HepG2 (cell line): Measurements from ENCODE around the gene C9orf50. TPM values are rescaled to one million over a fixed set of nuclear protein-coding genes. Genes with fewer than 3 reads are reported as not detected.

ENCODE experiments used
- ATAC-seq: fragments of 200-7000 bp; cut with Tn5 transposase; 3 replicates; pipeline ENCODE4 v1.9.1; 2020; ENCODE audit warnings: mild to moderate bottlenecking, moderate library complexity
- BruUV-seq: library from RNA; stranded (reverse); fragments of 400-500 nt; replicated peaks from 2 replicates; lab custom pipeline; 2021; lab: Mats Ljungman, UMichigan
- CTCF ChIA-PET: fragments of 300-600 bp; formaldehyde crosslinking; extraction: SDS; loops from one replicate; lab custom pipeline; 2021; ENCODE audit warnings: low total read pairs, inconsistent platforms, low intra/inter-chr PET ratio; lab: Yijun Ruan, JAX
- POLR2A ChIA-PET: fragments of 350-600 bp; sonication (Branson Sonifier 250); formaldehyde crosslinking; loops from one replicate; lab custom pipeline; 2020; ENCODE audit warnings: antibody characterized with exemption, inconsistent platforms; lab: Yijun Ruan, JAX
- DNase-seq: peaks from one replicate; pipeline ENCODE4 v3.0.0-alpha.2; 2015; ENCODE audit warnings: low spot score
- FAIRE-seq: peaks from 3 replicates; lab custom pipeline; 2011; peaks lifted over from hg19 to GRCh38; lab: Jason Lieb, UNC
- H2AFZ ChIP-seq: one replicate; pipeline ENCODE4 v1.6.1; 2011; ENCODE audit warnings: low read length, inconsistent platforms
- H3K27ac ChIP-seq: fragments of 300-600 bp; 3 replicates; pipeline ENCODE4 v1.8.0; 2011; ENCODE audit warnings: mixed run types, mild to moderate bottlenecking, mixed read lengths, low read length, inconsistent platforms; ENCODE audit not compliant: insufficient read depth; ENCODE audit errors: extremely low read length
- H3K27me3 ChIP-seq, 2 experiments: fragments of 200-600 bp in 1 of 2; 2 replicates in 1 of 2; 3 replicates in 1 of 2; pipeline versions ENCODE4 v1.6.0 to v1.8.0; 2011; ENCODE audit warnings: low read length in 2 of 2, mild to moderate bottlenecking in 2 of 2, moderate library complexity in 2 of 2, inconsistent platforms in 1 of 2; ENCODE audit not compliant: insufficient read depth in 2 of 2, control insufficient read depth in 1 of 2
- H3K36me3 ChIP-seq, 2 experiments: fragments of 200-600 bp in 1 of 2; replicated peaks in 1 of 2; 2 replicates in 1 of 2; 3 replicates in 1 of 2; pipeline versions ENCODE4 v1.5.1 to v1.8.0; 2011; ENCODE audit warnings: low read length in 2 of 2, inconsistent platforms in 1 of 2; ENCODE audit not compliant: insufficient read depth in 2 of 2, control insufficient read depth in 1 of 2
- H3K4me1 ChIP-seq: 2 replicates; pipeline ENCODE4 v1.5.1; 2012; ENCODE audit warnings: low read length, inconsistent platforms; ENCODE audit not compliant: insufficient read depth
- H3K4me2 ChIP-seq: 2 replicates; pipeline ENCODE4 v1.6.0; 2011; ENCODE audit warnings: low read depth, low read length, inconsistent platforms
- H3K4me3 ChIP-seq, 3 experiments: fragments of 200-600 bp in 1 of 3; sonication (generic), shearing (Covaris generic) in 1 of 3; replicated peaks in 1 of 3; 2 replicates each; pipeline ENCODE4 v1.5.1; 2011 to 2016; ENCODE audit warnings: low read length in 3 of 3, inconsistent platforms in 2 of 3, low read depth in 2 of 3, mild to moderate bottlenecking in 2 of 3, control low read depth in 1 of 3, mixed read lengths in 1 of 3; ENCODE audit not compliant: insufficient read depth in 1 of 3
- H3K79me2 ChIP-seq: one replicate; pipeline ENCODE4 v1.6.1; 2011; ENCODE audit warnings: low read length, inconsistent platforms; ENCODE audit not compliant: insufficient read depth
- H3K9ac ChIP-seq: 2 replicates; pipeline ENCODE4 v1.6.0; 2011; ENCODE audit warnings: mild to moderate bottlenecking, low read depth, low read length, inconsistent platforms; ENCODE audit not compliant: insufficient read depth
- H3K9me3 ChIP-seq: 2 replicates; pipeline ENCODE4 v1.5.1; 2012; ENCODE audit warnings: mild to moderate bottlenecking, low read length
- H4K20me1 ChIP-seq: 2 replicates; pipeline ENCODE4 v1.6.0; 2011; ENCODE audit warnings: inconsistent platforms, mild to moderate bottlenecking, low read length, moderate library complexity; ENCODE audit not compliant: insufficient read depth
- ATF5 ChIP-seq: sonication (generic); formaldehyde crosslinking; IDR thresholded peaks from 2 replicates; pipeline ENCODE4 v1.4.0; 2020; ENCODE audit warnings: mild to moderate bottlenecking, low read depth, missing genetic modification reagents
- EP300 ChIP-seq, 3 experiments: sonication (generic) in 1 of 3; formaldehyde crosslinking in 1 of 3; IDR thresholded peaks; 2 replicates each; pipeline versions ENCODE4 v1.5.1 to v1.6.1; 2011 to 2020; ENCODE audit warnings: low read depth in 2 of 3, low read length in 2 of 3, borderline replicate concordance in 1 of 3, improper control_type of control experiment in 1 of 3, mild to moderate bottlenecking in 1 of 3, missing genetic modification reagents in 1 of 3, moderate library complexity in 1 of 3
- ETV5 ChIP-seq: IDR thresholded peaks from 2 replicates; pipeline ENCODE4 v1.6.1; 2018; ENCODE audit warnings: missing biosample characterization, missing genetic modification reagents, inconsistent platforms, borderline replicate concordance
- FOXA1 ChIP-seq, 2 experiments: fragments of 450-650 bp in 1 of 2; sonication (generic) in 1 of 2; formaldehyde crosslinking in 1 of 2; IDR thresholded peaks; 2 replicates each; pipeline versions ENCODE4 v1.4.0 to v1.6.1; 2016 to 2020; ENCODE audit warnings: missing genetic modification reagents in 1 of 2
- FOXK1 ChIP-seq: sonication (generic); formaldehyde crosslinking; IDR thresholded peaks from 2 replicates; pipeline ENCODE4 v1.4.0; 2020; ENCODE audit warnings: low read depth, missing genetic modification reagents, borderline replicate concordance
- HBP1 ChIP-seq: IDR thresholded peaks from 2 replicates; pipeline ENCODE4 v1.6.1; 2016; ENCODE audit warnings: low read depth, control low read depth
- KAT7 ChIP-seq: IDR thresholded peaks from 2 replicates; pipeline ENCODE4 v1.6.1; 2018; ENCODE audit warnings: borderline replicate concordance, missing compliant biosample characterization
- KDM1A ChIP-seq: IDR thresholded peaks from 2 replicates; pipeline ENCODE4 v1.6.1; 2016; ENCODE audit warnings: missing compliant biosample characterization
- KDM5B ChIP-seq: sonication (generic); formaldehyde crosslinking; IDR thresholded peaks from 2 replicates; pipeline ENCODE4 v1.4.0; 2020; ENCODE audit warnings: missing genetic modification reagents, mild to moderate bottlenecking, borderline replicate concordance
- LCORL ChIP-seq, 2 experiments: fragments of 450-650 bp in 1 of 2; sonication (generic) in 1 of 2; formaldehyde crosslinking in 1 of 2; IDR thresholded peaks; 2 replicates each; pipeline versions ENCODE4 v1.5.0 to v1.6.1; 2017 to 2020; ENCODE audit warnings: antibody characterized with exemption in 1 of 2, missing genetic modification reagents in 1 of 2
- PCBP2 ChIP-seq: fragments of 200-400 bp; formaldehyde crosslinking; optimal IDR thresholded peaks from 2 replicates; pipeline ENCODE3; 2018; ENCODE audit warnings: low read length, low read depth; ENCODE audit not compliant: poor library complexity, severe bottlenecking
- PREB ChIP-seq: sonication (generic); formaldehyde crosslinking; IDR thresholded peaks from 2 replicates; pipeline ENCODE4 v1.4.0; 2020; ENCODE audit warnings: missing genetic modification reagents
- TEAD3 ChIP-seq: optimal IDR thresholded peaks from 2 replicates; pipeline ENCODE3; 2016; ENCODE audit warnings: borderline replicate concordance
- ZFP41 ChIP-seq: sonication (generic); formaldehyde crosslinking; IDR thresholded peaks from 2 replicates; pipeline ENCODE4 v1.4.0; 2020; ENCODE audit warnings: mild to moderate bottlenecking, missing genetic modification reagents, borderline replicate concordance
- ZMYM3 ChIP-seq: sonication (generic); formaldehyde crosslinking; IDR thresholded peaks from 2 replicates; pipeline ENCODE4 v1.5.1; 2020; ENCODE audit warnings: mild to moderate bottlenecking, missing genetic modification reagents
- ZNF432 ChIP-seq: sonication (generic); formaldehyde crosslinking; IDR thresholded peaks from 2 replicates; pipeline ENCODE4 v1.5.0; 2020; ENCODE audit warnings: missing genetic modification reagents, mild to moderate bottlenecking, borderline replicate concordance
- ZNF710 ChIP-seq: sonication (generic); formaldehyde crosslinking; IDR thresholded peaks from 2 replicates; pipeline ENCODE4 v1.5.0; 2020; ENCODE audit warnings: mild to moderate bottlenecking, missing genetic modification reagents, borderline replicate concordance
- WGBS: methylation state at CpG from one replicate; pipeline ENCODE4 v1.1.6; 2017; ENCODE audit warnings: low lambda C conversion rate; 5-methylcytosine and 5-hydroxymethylcytosine counted together
- in situ Hi-C: cut with HindIII; loops from 2 replicates; pipeline ENCODE4 v1.10.0; 2017; ENCODE audit warnings: low pct_unique_long_range_greater_than_20kb; ENCODE audit not compliant: extremely low pct_ligation_motif_present
- intact Hi-C: fragments of 100-400 bp; cut with micrococcal nuclease; formaldehyde crosslinking; loops from one replicate; pipeline ENCODE4 v1.10.0; 2022; ENCODE audit not compliant: unreplicated experiment
- polyA plus RNA-seq, 8 experiments: library from polyadenylated mRNA; depleted of rRNA in 3 of 8; stranded (reverse) in 7 of 8; unstranded in 1 of 8; fragments of >200 nt; fragmentation: Illumina TruSeq in 4 of 8; extraction: Trizol in 4 of 8; gene quantifications; 2 replicates each; pipeline versions ENCODE4 v1.2.1 to v1.2.3, GENCODE V29; 2011 to 2016; ENCODE audit warnings: low read depth in 4 of 8, missing spikeins in 1 of 8, mixed read lengths in 1 of 8; ENCODE audit not compliant: insufficient read depth in 1 of 8
- total RNA-seq, 5 experiments: library from RNA; depleted of rRNA; stranded (reverse); fragments of >200 nt; fragmentation: Illumina TruSeq; extraction: Trizol; gene quantifications; 2 replicates each; pipeline ENCODE4 v1.2.3, GENCODE V29; 2016; ENCODE audit warnings: low read depth in 1 of 5

Gene C9orf50
- total and polyA plus RNA-seq, 2 of the 13 experiments (the other 11 are each of a cell fraction or from before 2014, with no cell fraction given), result not detected

GRCh38 chr9:129602598-129603415 is 18.1 kb downstream of the C9orf50 start:
- peaks cover 88% of the 10 kb centered on the region for H3K4me1 ChIP-seq
- no peaks in the 10 kb centered on the region for H3K27me3 ChIP-seq
- FAIRE-seq (no peak), DNase-seq (no peak), ATAC-seq (no peak)
- H3K9ac ChIP-seq, result no peak overlapping the region
- in situ Hi-C loops (no loop called here), intact Hi-C loops (no loop called here)
- no peak overlapping the region for H2AFZ ChIP-seq
- no peak overlapping the region for H3K27ac ChIP-seq
- 87% methylated on average over 3 of the region's 10 CpGs for WGBS
- no peaks in the 10 kb centered on the region for H3K9me3 ChIP-seq
- CTCF ChIA-PET, result no interaction called here
- no TSS peak for BruUV-seq
- no peak overlapping the region for H3K4me3 ChIP-seq
- no peaks in the 10 kb centered on the region for H3K36me3 ChIP-seq
- H3K4me2 ChIP-seq, result no peak overlapping the region
- H4K20me1 ChIP-seq, result no peaks in the 10 kb centered on the region
- peaks cover 3% of the 10 kb centered on the region for H3K79me2 ChIP-seq
- POLR2A ChIA-PET, result no interaction called here
- TF ChIP-seq PCBP2, result peak; percentile 77
- TF ChIP-seq ETV5 (CRISPR knock-in tag), result 0 out of 2 replicates have a peak, but pooled peaks have one; percentile 21
- TF ChIP-seq PREB (CRISPR knock-in tag), result no peak
- TF ChIP-seq ZNF710, result 0 out of 2 replicates have a peak, but pooled peaks have one; percentile 51
- TF ChIP-seq ZNF432 (CRISPR knock-in tag), result no peak
- TF ChIP-seq ZFP41, result no peak
- TF ChIP-seq LCORL (IDR thresholded peaks at IDR 0.05), result no peak
- TF ChIP-seq LCORL (CRISPR knock-in tag; IDR thresholded peaks at IDR 0.05), result no peak
- 0 out of 2 replicates have a peak, but pooled peaks have one; percentile 7 for TF ChIP-seq FOXA1 (IDR thresholded peaks at IDR 0.05)
- no peak for TF ChIP-seq FOXA1 (CRISPR knock-in tag; IDR thresholded peaks at IDR 0.05)
- peak; percentile 52; the same call in 1 of the 2 replicates for TF ChIP-seq KAT7 (CRISPR knock-in tag)
- TF ChIP-seq EP300 (IDR thresholded peaks at IDR 0.05; ENCODE audit: low read depth in 2 of 2, low read length in 2 of 2), result no peak
- 0 out of 2 replicates have a peak, but pooled peaks have one; percentile 16 for TF ChIP-seq EP300 (CRISPR knock-in tag; IDR thresholded peaks at IDR 0.05; ENCODE audit: borderline replicate concordance)
- no peak for TF ChIP-seq TEAD3
- TF ChIP-seq ZMYM3 (CRISPR knock-in tag), result peak; percentile 93
- TF ChIP-seq KDM5B (CRISPR knock-in tag), result no peak
- no peak for TF ChIP-seq ATF5 (CRISPR knock-in tag)
- peak; percentile 84 for TF ChIP-seq KDM1A (CRISPR knock-in tag)
- no peak for TF ChIP-seq HBP1 (CRISPR knock-in tag)
- no peak for TF ChIP-seq FOXK1 (CRISPR knock-in tag)
